ENCODE results near the gene PLEKHS1. TPM values are rescaled to one million over a fixed set of nuclear protein-coding genes. Genes with fewer than 3 reads are reported as not detected.
A peak's percentile ranks its signal among the peaks of the same experiment; 100 is the strongest.

The PLEKHS1 gene
- total RNA-seq (not detected), polyA plus RNA-seq (under 1 TPM in 2 of 3 donors, not detected in 1; 0.04 to 0.10 TPM)
- long read RNA-seq, donor 1 = 0 reads
- long read RNA-seq, donor 2 = 0 reads

DNA sequence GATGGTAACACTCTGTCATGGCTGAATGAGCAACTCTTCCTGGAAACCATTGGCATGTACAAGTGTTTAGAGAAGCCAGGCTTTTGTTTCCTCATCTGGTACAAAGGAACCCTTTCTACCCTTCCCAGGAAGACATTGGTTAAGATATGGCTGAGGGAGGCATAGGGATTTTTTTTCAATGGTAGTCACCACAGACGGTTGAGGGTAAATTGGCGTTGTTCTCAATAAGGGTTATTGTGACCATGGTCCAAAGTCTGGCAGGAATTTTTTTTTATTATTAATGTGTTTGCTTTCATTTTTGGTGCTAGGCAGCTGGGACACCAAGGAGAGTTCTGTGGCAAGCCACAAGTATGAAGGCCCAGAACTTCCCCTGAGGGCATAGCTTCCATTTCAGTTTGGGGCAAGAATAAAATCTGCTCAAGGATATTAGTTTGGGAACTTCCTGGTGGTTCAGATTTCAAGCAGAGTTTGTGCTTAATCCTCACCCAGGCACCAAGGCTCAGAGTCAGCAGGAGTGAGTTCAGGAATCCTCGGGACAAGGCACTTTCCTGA is at the start of gene PLEKHS1:
TSS of gene PLEKHS1 (plus strand) at position 502 of the 552 bp plus-strand sequence. CDS start 3,596 bp downstream, outside the sequence.
- Histone ChIP-seq H3K4me1 (no peaks in the 10 kb centered on the region), H3K27me3 (ENCODE audit: insufficient read depth in 3 of 3, low read length in 2 of 3) (no peaks in the 10 kb centered on the region), H3K4me3 (no peak within 1 kb of the TSS), H3K9me3 (no peaks in the 10 kb centered on the region), H3K36me3 (ENCODE audit: insufficient read depth in 1 of 2, low read depth in 1 of 2) (no peaks in the 10 kb centered on the region), H3K27ac (no peak within 1 kb of the TSS)
- intact Hi-C loops (cut with DNase I) = no loop called here
- ATAC-seq (no peak), DNase-seq (no peak)
- 80 to 87% (median 86%) methylated on average over 3 of the region's 3 CpGs for WGBS, 3 donors
- TF ChIP-seq, protein P1, sequence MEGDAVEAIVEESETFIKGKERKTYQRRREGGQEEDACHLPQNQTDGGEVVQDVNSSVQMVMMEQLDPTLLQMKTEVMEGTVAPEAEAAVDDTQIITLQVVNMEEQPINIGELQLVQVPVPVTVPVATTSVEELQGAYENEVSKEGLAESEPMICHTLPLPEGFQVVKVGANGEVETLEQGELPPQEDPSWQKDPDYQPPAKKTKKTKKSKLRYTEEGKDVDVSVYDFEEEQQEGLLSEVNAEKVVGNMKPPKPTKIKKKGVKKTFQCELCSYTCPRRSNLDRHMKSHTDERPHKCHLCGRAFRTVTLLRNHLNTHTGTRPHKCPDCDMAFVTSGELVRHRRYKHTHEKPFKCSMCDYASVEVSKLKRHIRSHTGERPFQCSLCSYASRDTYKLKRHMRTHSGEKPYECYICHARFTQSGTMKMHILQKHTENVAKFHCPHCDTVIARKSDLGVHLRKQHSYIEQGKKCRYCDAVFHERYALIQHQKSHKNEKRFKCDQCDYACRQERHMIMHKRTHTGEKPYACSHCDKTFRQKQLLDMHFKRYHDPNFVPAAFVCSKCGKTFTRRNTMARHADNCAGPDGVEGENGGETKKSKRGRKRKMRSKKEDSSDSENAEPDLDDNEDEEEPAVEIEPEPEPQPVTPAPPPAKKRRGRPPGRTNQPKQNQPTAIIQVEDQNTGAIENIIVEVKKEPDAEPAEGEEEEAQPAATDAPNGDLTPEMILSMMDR (IDR thresholded peaks at IDR 0.05) = no peak

DNA sequence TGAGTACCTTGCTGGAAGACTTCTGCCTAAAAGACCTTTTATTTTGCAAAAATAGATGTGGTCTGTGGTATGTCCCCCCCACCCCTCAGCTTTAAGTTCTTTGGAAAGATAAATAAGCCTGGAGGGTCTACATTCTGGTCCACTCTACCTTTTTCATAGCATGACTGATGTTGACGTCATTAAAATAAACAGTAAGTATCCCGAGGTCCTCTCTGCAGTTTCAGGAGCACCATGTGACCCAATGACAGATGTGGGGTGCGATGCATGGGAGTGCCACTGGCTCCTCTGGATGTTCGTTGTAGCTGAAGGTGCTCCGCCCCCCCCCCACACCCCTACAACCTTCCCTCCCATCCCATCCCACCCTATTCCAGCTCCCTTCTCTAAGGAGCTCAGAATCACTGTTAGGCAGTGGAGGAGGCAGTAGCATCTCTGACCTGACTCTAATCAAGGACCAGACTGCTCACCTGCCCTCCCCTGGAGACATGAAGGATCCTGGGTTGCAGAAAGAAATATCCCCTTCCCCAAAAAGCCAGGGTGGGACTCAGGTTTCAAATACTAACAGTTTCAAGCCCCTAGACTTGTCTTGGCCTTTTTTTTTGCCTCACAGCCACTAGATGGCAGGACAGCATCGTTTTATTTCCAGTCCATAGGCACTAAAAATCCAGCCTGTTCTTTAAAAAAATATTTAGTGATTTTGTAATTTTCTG is 46.7 kb upstream of the PLEKHS1 start:
- intact Hi-C loops (cut with DNase I) = loop anchor here (5.0 to 10.0 kb wide), 3 partner anchors 220 to 400 kb away; no protein-coding TSS in a partner anchor
- ATAC-seq = peak in 2 of 4 donors; percentile 42 to 45
- TF ChIP-seq, protein P1 (IDR thresholded peaks at IDR 0.05) = peak; percentile 58
- WGBS, 3 donors = 65 to 74% (median 70%) methylated on average over 6 of the region's 6 CpGs
- Histone ChIP-seq H3K9me3 (no peaks in the 10 kb centered on the region), H3K27me3 (ENCODE audit: insufficient read depth in 3 of 3, low read length in 2 of 3) (no peaks in the 10 kb centered on the region), H3K27ac (no peak overlapping the region), H3K36me3 (ENCODE audit: insufficient read depth in 1 of 2, low read depth in 1 of 2) (peaks cover 0 to 29% of the 10 kb centered on the region in 2 donors), H3K4me1 (no peaks in the 10 kb centered on the region), H3K4me3 (no peak overlapping the region)
- no peak for DNase-seq

DNA sequence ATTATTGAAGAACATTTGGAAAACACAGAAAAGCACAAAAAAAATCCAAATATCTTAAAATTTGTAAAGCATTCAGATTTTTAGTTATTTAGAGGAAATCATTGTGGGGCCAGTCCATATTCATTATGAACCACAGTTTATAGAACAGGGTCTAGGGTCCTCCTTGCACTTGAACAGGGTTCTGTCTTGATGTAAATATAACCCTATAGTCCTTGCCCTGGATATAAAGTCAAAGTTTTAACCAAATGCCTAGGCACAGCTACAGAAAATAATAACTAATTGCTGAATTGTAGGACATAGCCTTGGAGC is 46.2 kb upstream of the PLEKHS1 start:
- TF ChIP-seq, protein P1 (IDR thresholded peaks at IDR 0.05) = no peak
- H3K36me3 ChIP-seq (ENCODE audit: insufficient read depth in 1 of 2, low read depth in 1 of 2) = peaks cover 0 to 26% of the 10 kb centered on the region in 2 donors
- no peak for ATAC-seq
- no peaks in the 10 kb centered on the region for H3K9me3 ChIP-seq
- no peaks in the 10 kb centered on the region for H3K4me1 ChIP-seq
- DNase-seq = no peak
- no peak overlapping the region for H3K4me3 ChIP-seq
- intact Hi-C loops (cut with DNase I) = loop anchor here (5.0 to 10.0 kb wide), 3 partner anchors 220 to 400 kb away; no protein-coding TSS in a partner anchor
- H3K27ac ChIP-seq = no peak overlapping the region
- H3K27me3 ChIP-seq (ENCODE audit: insufficient read depth in 3 of 3, low read length in 2 of 3) = no peaks in the 10 kb centered on the region

DNA sequence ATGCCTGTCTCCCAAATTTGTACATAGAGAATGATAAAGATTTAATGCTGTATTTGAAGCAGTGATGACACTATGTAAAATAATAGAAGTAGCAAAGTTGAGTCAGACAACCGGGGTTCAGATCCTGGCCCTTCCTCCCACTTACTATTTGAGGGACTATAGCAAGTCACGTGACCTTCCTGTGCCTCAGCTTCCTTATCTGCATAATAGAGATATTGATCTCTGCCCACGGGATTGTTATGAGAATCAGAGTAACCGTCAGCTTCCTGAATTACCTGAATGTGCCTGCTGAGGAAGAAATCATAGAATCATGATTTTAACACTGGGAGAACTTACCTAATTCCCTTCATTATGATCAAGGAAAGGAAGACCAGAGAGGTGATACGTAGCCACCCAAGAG is 44.9 kb upstream of the PLEKHS1 start:
- TF ChIP-seq, protein P1 (IDR thresholded peaks at IDR 0.05) = no peak
- H3K9me3 ChIP-seq = no peaks in the 10 kb centered on the region
- no peak overlapping the region for H3K27ac ChIP-seq
- DNase-seq (no peak), ATAC-seq (no peak)
- 74 to 82% (median 80%) methylated on average over 5 of the region's 5 CpGs for WGBS, 3 donors
- peaks cover 0 to 19% of the 10 kb centered on the region in 2 donors for H3K36me3 ChIP-seq (ENCODE audit: insufficient read depth in 1 of 2, low read depth in 1 of 2)
- no peaks in the 10 kb centered on the region for H3K27me3 ChIP-seq (ENCODE audit: insufficient read depth in 3 of 3, low read length in 2 of 3)
- intact Hi-C loops (cut with DNase I) = loop anchor here (5.0 to 10.0 kb wide), 3 partner anchors 218 to 398 kb away; no protein-coding TSS in a partner anchor
- no peak overlapping the region for H3K4me3 ChIP-seq
- no peaks in the 10 kb centered on the region for H3K4me1 ChIP-seq
